Jurkat, Clone E6-1 (cell line): ENCODE results near the gene RND1.

Source experiments
- DNase-seq: peaks from one replicate; pipeline ENCODE4 v3.0.0-alpha.2; 2011; ENCODE audit warnings: low read depth, low spot score
- H3K4me3 ChIP-seq: 2 replicates; pipeline ENCODE4 v1.5.1; 2011; ENCODE audit warnings: mild to moderate bottlenecking, low read length, control low read depth, moderate library complexity

The RND1 gene

DNA sequence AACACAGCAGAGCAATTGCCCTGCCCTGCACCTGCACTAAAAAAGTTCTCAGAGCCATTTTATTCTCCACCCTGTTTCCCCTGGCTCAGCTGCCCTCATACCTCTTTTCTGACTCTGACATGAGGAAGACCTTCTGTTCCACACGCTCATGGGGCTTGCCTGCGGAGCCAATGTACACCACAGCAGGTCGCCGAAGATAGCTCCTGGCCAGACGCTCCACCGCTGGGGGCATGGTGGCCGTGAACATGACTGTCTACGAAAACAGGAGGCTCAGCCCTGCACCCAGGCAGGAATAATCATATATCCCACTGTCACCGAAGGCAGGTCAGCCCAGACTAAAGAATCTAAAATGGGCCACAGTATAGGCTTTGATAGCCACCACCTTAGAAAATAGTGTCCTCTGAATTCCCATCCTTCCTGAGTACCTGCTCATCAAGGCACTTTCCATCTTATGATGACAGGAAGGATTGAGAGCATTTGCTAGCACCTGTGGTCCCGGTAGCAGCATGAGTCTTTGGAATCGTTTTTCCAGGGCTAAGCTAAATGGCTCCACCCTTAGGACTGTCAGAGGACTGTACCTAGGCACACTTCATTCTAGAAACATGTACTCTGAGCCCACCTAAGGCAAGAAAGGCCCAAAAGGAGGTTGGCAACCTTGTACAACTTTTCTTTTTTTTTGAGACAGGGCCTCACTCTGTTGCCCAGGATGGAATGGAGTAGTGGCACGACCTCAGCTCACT lies 33.2 kb downstream of the RND1 start:
- no peak overlapping the region for H3K4me3 ChIP-seq
- no peak for DNase-seq

DNA sequence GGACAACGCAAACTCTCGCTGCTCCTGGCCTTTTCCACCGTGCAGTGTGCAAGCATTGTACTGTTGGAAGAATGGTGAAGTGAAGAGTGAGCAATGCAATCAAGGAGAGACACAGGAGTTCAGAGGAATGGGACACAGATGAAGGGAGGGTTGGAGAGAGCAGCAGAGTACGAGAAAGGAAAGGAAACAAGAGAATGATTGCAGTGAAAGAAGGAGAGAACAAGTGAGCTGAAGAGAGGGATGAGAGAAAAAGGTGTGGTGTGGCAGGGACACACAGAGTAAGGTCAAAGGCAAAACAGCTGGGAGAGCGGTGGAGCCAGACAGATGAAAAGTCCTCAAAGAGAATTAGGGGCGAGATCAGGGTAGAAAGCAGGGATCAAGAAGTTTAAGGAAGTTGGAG lies 34.4 kb downstream of the RND1 start:
- DNase-seq, result no peak
- H3K4me3 ChIP-seq, result no peak overlapping the region

DNA sequence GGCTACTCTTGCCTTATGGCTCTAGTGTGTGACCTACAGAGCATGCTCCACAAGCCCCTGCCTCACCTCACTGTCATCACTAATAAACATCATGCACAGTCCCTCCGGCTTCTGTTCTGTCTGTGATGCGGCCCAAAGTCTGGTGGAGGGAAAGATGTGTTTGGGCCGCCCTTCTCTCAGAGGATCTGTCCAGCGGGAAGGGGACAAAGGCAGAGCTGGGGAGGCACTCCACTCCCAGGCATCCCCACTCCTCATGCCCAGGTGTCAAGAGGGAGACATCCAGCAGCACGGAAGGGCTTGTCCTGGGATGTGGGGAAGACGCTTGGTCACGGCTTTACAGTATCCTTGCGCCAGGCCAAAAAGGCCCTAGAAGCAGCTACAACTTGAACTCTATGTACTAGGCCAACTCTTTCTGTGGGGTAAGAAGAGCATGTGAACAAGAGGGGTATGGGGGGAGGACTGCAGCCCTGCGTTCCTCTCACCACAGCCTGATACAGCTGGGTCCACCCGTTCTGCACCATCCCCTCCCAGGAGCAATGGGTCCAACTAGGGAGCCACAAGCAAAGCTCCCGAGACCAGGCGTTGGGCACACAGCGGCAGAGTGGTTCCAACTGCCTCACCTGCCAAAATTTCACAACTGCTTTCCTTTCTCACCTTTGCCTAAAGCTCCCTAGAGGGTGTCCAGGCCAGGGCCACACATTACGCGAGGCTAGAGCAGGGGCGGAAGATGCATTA lies 36.7 kb downstream of the RND1 start:
- DNase-seq, result no peak
- H3K4me3 ChIP-seq, result no peak overlapping the region

DNA sequence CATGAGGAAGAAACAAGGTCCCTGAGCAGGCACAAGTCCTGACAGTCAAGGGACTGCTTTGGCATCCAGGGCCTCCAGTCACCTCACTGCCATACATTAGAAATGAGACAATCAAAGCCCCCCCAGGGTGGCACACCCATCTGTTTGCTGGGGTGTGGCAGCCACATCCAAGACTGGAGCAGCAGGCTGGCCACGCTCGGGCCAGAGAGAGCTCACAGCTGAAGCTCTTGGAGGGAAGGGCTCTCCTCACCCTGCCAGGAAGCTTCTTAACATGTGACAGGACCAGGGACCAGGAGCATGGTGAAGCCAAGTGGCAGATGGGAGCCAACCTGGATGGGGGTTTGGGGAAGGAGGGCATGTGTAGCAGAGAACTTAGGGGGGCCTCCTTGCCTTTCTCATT lies 37.4 kb downstream of the RND1 start:
- H3K4me3 ChIP-seq, result no peak overlapping the region
- no peak for DNase-seq

GRCh38 chr12:48827513-48828096 lies 38.1 kb downstream of the RND1 start:
- DNase-seq, result no peak
- H3K4me3 ChIP-seq, result no peak overlapping the region

- DNase-seq, result no peak
- no peak overlapping the region for H3K4me3 ChIP-seq
These were observed 38.6 kb downstream of the RND1 start for GRCh38 chr12:48827026-48827425.

- no peak for DNase-seq
- H3K4me3 ChIP-seq, result no peak overlapping the region
These were observed 39.3 kb downstream of the RND1 start for GRCh38 chr12:48826209-48826855.

DNA sequence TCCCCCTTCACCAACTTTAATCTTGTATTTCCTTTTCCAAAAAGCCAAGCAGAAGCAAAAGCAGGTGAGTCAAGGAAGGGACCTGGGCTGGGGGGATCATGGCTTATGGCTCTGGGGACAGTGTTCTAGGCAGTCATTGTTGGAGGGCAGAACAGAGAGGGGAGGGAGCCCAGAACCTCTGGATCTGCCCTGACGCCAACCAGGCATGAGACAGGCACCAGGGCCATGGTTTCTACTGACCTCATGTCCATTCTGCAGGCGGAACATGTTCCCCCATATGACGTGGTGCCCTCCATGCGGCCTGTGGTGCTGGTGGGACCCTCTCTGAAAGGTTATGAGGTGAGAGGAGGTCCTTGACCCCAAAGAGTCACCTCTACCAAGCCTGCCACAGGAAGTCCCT lies 40.8 kb downstream of the RND1 start:
- DNase-seq, result no peak

DNA sequence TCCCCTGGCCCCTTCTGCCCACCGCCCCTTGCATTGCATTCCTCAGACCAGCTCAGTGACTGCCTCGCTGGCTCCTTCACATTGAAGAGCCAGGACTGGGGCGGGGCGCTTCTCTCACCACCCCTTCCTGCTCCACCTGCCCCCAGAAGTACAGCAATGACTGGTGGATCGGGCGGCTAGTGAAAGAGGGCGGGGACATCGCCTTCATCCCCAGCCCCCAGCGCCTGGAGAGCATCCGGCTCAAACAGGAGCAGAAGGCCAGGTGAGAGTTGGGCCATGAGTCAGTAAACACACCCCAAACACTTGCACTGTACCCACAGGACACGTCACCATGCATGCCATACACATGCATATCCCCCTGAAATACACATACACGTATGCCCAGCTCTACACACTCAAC lies 41.6 kb downstream of the RND1 start:
- DNase-seq, result no peak
- H3K4me3 ChIP-seq, result no peak overlapping the region

More for the DNA sequence above, 40.8 kb downstream of the RND1 start:
- no peak overlapping the region for H3K4me3 ChIP-seq

DNA sequence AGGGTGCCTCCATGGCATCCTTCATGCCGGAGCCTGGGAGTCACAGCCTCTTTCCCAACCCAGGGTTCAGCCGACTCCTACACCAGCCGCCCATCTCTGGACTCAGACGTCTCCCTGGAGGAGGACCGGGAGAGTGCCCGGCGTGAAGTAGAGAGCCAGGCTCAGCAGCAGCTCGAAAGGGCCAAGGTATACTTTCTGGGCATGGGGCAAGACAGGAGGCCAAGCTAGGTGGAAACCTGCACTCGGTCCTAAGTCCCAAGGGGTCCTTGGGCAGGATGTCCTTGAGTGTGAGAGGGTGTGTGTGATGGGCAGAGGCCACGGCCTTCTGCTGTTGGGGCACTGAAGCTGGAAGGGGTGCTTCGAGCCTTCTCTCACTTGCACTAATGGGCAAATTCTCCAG lies 42.4 kb downstream of the RND1 start:
- DNase-seq, result no peak
- H3K4me3 ChIP-seq, result no peak overlapping the region

DNA sequence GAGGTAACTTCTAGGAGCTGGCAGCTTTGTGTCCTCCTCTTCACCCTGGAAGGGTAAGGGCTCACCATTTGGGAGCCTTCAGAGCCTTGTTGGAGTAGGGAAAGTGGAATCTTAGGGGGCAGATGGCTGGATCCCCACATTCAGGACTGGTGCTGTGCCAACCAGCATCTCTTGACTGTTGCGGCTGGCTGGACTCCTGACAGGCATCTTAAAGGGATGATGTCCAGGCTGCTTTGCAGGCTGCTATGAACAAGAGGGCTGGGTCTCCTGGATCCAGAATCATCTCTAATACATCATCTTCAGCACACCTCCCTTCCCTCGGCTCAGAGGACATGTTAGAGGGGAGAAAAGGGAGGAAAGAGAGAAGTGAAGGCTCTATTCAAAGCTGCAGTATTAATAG lies 43.0 kb downstream of the RND1 start:
- no peak overlapping the region for H3K4me3 ChIP-seq
- no peak for DNase-seq

GRCh38 chr12:48822139-48822538 lies 43.5 kb downstream of the RND1 start:
- H3K4me3 ChIP-seq, result no peak overlapping the region
- DNase-seq, result no peak

DNA sequence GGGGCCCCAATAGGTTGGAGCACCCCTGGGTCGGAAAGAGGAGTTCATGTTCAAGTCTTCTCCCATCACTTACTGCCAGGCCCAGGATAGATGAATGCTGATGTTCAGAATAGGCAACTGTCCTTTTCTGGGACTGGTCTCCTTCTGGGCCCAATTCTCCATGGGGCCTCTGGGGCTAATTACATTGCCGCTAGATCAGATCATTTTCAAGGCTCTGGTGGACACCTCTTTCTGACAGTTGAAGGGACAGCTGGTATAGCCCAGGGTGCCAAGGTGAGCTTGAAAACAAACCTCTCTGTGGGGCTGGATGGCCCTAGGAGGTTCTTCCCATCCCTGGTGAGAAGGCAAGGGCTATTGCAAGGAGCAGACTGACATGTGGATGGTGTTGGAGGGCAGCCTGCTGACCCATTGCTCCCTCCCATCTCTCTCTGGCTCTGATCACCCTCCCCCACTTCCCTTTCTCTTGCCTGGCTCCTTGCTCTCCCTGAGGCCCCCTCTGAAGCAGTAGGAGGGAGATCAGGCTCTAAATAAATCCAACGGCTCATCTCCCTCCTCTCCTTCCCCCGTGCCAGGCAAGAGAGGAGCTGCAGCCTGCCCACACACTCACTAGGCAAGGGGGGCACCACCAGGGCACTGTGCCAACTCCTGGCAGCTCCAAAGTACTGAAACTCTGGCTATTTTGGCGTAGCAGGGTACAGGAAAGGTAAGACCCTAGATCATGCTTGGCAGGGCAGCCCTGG lies 45.5 kb downstream of the RND1 start:
- no peak for DNase-seq
- no peak overlapping the region for H3K4me3 ChIP-seq

- DNase-seq, result no peak
- H3K4me3 ChIP-seq, result peak overlapping the region; percentile 72
These were observed 46.7 kb downstream of the RND1 start for GRCh38 chr12:48818831-48819590.

DNA sequence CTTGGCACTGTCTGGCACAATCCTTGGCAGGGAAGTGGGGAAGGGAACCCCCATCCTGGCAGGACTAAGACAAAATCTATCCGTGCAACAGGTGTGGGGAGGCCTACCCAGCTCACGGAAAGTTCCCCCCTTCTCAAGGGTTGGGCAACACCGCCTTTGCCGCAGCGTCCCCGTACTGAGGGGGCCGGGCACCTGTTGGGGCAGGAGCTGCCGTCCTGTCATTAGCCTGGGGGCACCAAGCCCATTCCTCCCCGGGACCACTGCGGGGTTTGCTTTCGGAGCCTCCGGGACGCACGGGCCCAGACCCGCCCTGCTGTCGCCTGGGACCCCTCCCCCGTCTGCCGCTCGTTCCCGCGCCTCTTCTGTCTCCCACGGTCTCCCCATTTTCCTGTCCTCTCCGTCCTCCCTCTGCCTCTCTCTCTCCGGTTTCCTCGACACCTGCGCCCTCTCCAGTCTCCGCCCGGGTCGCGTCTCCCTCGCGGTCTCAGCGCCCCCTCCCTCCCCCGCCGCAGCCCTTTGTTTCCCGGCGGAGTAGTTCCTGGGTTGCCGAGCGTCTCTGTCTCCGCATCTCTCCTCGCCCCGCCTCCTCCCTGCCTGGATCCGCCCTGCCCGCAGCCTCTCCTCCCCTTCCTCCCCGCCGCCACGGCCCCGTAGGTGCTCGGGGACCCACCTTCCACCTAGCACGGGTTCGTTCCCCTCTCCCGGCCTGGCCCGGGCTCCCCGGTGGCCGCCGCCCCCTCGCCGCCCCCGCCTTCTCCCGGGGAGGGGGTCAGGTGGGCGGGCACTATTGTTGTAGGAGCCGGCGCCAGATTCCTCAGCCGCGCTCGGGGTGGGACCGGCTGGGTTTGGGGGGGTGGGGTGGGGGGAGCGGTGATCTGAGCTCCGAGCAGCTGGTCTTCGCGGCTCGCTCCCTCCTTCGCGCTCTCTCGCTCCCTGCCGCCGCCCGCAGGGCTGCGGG lies 47.5 kb downstream of the RND1 start, which contains the start of gene CACNB3:
Gene CACNB3, plus strand, starts transcription at position 624 of the 958 bp plus-strand sequence. CDS start 434 bp downstream, outside the sequence.
- peak; percentile 81 for DNase-seq
- H3K4me3 ChIP-seq, result peak within 1 kb of the TSS; percentile 72

DNA sequence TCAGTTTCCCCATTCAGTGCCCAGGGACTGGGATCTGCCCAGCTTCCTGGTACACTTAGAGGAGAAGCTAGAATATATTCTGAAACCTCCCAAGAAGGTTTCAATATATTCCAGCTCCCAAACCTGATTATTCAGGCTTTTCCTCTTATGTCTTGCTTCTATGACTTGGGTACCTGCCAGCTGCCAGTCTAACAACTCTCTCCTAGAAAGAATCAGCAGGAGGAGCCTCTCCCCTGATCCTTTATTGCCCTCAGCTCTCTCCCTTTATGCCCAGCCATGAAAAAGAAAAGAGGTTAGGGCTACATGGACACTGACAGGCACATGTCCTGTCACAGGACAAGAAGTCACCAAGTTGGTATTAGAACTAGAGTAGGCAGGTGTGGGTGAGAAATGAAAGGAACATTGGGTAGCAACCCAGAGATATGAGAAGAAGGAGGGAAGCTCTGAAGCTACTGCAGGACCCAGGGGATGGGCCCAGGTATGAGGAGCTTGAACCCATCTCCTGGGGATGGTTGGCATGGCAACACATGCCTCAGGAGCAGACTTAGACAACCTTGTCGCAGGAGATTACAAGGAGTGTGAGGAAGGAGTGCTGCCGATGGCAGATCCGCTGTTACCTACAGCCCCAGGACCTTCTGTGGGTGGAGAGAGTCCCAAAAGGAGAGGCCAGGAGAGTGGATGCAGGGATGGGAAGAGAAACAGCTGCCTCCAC lies 49.4 kb downstream of the RND1 start:
- H3K4me3 ChIP-seq, result peak overlapping the region; percentile 66
- DNase-seq, result no peak
